ENCODE results near the gene GNA12.

DNA sequence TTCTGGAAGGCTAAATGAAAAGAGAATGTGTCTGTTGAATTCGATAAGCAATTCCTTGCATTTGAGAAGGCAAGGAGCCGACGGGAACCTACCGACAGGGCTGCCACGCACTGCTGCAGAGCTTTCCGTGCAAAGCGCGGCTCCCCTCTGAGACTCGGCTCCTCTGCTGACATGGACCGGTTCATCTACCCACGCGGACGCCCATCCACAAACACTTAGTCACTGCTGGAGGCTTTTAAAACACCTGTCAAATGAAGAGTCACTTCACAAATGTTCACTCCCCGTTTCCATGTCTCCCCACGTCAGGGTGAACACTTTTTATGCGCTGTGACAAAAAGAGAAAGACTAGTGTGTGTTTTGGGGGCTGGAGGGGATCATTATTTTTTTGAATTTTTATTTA is 124.1 kb downstream of the GNA12 start:
- TF ChIP-seq, protein P1, sequence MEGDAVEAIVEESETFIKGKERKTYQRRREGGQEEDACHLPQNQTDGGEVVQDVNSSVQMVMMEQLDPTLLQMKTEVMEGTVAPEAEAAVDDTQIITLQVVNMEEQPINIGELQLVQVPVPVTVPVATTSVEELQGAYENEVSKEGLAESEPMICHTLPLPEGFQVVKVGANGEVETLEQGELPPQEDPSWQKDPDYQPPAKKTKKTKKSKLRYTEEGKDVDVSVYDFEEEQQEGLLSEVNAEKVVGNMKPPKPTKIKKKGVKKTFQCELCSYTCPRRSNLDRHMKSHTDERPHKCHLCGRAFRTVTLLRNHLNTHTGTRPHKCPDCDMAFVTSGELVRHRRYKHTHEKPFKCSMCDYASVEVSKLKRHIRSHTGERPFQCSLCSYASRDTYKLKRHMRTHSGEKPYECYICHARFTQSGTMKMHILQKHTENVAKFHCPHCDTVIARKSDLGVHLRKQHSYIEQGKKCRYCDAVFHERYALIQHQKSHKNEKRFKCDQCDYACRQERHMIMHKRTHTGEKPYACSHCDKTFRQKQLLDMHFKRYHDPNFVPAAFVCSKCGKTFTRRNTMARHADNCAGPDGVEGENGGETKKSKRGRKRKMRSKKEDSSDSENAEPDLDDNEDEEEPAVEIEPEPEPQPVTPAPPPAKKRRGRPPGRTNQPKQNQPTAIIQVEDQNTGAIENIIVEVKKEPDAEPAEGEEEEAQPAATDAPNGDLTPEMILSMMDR (IDR thresholded peaks at IDR 0.05; ENCODE audit: insufficient read depth, low read length): no peak
- TF ChIP-seq POLR2AphosphoS5 (IDR thresholded peaks at IDR 0.05; ENCODE audit: low read depth) (no peak), GABPA (IDR thresholded peaks at IDR 0.05; ENCODE audit: low read depth) (no peak)

All from HL-60 (cell line).